T-helper 1 cell treated with Interleukin-12 subunit alpha and Interleukin-12 subunit beta and Interleukin-4 antibody, amounts not matched to agents 30 ng/mL and 1 ng/mL, for 36 hours (primary cell): ENCODE results near the gene ADGRG3. TPM values are rescaled to one million over a fixed set of nuclear protein-coding genes. Genes with fewer than 3 reads are reported as not detected.
"Not testable (repeated sequence)": the region's sequence is repeated elsewhere in the genome, so short reads cannot be mapped to it uniquely, and the experiment has no call there.

Experiments
- intact Hi-C: fragments of 100-400 bp; cut with micrococcal nuclease; formaldehyde crosslinking; loops from one replicate; pipeline ENCODE4 v1.15.1; 2024
- total RNA-seq: library from RNA; stranded (reverse); gene quantifications from 2 replicates; pipeline ENCODE4 v1.2.3, GENCODE V29; 2022

The ADGRG3 gene
- total RNA-seq, 1 donor from 2014 or later: not detected

DNA sequence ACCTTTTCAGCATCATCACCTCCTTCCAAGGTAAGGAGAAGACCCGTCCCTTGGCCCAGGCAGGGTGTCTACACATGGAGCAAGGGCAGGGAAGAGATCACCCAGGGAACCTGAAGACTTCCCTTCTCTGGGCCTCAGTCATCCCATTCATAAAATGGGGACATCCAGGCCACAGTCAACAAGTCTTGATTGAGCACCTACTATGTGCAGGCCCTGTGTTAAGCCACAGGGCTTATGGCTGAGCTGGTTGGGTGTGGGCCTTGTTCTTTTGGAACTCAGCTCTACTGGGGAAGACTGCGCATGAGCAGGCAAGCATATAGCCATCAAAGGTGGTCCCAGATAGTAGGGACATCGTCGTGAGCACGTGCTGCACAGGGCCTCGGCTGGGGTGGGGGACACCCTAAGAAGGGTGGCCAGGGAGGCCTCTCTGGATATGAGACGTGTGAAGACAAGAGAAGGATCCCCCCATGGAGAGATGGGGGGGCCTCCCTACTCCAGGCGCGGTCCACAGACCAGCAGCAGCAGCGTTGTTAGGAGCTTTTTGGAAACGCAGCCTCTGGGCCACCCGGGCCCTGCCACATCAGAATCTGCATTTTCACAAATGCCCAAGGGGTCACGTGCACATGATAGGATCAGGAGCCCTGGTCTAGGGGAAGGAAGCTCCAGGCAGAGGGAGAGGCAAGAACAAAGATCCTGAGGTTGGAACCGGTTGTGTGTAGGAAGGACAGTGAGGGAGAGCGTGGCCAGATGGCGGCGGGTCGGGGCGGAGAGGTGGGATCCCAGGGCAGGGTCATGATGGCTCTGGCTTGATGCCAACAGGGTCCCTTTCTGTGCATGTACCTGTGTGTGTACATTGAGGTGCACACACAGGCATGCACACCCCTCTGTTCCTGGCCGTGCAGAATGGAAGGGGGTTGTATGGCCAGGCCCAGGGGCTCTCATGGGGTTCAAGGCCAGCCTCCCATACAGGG is 5.9 kb upstream of the ADGRG3 start:
- intact Hi-C loops: no loop called here

DNA sequence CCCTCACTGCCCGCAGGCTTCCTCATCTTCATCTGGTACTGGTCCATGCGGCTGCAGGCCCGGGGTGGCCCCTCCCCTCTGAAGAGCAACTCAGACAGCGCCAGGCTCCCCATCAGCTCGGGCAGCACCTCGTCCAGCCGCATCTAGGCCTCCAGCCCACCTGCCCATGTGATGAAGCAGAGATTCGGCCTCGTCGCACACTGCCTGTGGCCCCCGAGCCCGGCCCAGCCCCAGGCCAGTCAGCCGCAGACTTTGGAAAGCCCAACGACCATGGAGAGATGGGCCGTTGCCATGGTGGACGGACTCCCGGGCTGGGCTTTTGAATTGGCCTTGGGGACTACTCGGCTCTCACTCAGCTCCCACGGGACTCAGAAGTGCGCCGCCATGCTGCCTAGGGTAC is 4.7 kb upstream of the ADGRG3 start:
- intact Hi-C loops: no loop called here

DNA sequence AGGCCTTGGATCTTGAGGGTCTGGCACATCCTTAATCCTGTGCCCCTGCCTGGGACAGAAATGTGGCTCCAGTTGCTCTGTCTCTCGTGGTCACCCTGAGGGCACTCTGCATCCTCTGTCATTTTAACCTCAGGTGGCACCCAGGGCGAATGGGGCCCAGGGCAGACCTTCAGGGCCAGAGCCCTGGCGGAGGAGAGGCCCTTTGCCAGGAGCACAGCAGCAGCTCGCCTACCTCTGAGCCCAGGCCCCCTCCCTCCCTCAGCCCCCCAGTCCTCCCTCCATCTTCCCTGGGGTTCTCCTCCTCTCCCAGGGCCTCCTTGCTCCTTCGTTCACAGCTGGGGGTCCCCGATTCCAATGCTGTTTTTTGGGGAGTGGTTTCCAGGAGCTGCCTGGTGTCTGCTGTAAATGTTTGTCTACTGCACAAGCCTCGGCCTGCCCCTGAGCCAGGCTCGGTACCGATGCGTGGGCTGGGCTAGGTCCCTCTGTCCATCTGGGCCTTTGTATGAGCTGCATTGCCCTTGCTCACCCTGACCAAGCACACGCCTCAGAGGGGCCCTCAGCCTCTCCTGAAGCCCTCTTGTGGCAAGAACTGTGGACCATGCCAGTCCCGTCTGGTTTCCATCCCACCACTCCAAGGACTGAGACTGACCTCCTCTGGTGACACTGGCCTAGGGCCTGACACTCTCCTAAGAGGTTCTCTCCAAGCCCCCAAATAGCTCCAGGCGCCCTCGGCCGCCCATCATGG is 4.0 kb upstream of the ADGRG3 start:
- intact Hi-C loops: no loop called here

DNA sequence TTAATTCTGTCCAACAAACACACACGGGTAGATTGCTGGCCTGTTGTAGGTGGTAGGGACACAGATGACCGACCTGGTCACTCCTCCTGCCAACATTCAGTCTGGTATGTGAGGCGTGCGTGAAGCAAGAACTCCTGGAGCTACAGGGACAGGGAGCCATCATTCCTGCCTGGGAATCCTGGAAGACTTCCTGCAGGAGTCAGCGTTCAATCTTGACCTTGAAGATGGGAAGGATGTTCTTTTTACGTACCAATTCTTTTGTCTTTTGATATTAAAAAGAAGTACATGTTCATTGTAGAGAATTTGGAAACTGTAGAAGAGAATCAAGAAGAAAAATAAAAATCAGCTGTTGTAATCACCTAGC is 3.5 kb upstream of the ADGRG3 start:
- intact Hi-C loops: no loop called here

DNA sequence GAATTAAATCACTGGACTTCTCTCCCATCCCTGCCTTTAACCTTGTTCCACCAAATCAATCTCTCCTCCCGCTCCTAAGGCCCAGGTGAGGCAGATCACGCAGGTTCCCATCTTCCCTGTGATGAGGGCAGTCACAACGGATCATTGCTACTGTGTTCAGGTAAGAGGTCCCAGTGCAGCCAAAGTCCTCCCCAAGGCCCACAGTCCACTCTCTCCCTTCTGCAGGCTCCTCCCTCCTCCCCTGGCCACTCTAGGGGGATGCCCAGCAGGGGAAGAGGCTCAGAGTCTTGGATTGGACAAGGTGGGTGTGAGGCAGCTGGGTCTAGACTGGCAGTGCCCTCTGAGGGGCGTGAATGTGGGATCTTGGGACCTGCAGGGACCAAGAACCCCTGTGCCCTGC is 2.6 kb upstream of the ADGRG3 start:
- intact Hi-C loops: no loop called here

DNA sequence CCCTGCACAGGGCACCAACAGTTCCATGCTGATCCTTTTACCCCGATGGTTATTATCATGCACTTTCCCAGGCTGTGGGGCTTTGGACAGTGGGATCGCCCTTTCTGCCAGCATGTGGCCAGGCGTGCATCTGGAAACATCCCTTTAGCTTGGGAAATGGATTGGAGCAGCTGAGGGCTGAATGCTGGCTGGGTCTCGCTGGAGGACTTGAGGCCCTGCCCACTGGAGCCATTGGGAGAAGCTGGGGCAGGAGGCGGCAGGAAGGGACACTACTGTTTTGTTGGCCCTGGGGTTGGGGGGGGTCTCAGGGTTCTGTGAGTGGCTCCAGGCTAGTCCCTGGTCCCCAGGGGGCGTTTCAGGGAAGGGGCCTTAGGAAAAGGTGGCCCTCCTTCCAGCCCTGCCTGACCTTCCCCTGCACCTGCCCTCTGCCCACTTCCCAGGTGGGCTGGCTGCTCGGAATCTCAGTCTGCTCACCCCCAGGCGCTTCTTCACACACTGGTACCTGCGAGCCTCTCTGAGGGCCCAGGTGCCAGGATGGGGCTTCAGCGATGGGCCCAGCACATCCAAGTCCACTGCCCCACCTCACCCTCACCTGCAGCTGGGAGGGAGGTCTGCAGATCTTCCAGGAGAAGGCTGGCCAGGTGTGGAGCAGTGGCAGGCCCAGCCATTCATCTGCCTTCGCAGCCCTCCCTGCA is 1.6 kb upstream of the ADGRG3 start:
- intact Hi-C loops: no loop called here

DNA sequence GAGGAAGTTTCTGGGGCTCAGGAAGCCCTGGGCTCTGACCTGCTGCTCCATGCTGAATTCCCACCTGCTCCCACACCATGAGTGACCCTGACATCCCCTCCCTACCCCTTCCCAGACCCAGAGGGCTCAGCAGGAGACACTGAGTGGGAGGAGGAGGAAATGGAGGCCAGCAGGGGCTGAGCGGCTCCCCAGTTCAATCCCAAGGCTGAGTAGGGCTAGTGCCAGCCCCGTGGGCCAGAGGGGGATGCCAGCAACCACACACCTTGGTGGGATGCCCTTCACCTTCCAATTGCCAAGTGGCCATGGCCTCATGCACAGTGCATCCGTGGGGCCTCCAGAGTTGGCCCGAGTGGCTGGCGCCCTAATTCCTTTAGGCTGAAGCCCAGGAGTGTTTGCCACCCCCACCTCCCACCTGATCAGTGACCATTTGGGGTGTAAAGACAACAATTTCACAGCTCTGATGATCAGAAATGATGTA is 1.0 kb upstream of the ADGRG3 start:
- intact Hi-C loops: no loop called here

DNA sequence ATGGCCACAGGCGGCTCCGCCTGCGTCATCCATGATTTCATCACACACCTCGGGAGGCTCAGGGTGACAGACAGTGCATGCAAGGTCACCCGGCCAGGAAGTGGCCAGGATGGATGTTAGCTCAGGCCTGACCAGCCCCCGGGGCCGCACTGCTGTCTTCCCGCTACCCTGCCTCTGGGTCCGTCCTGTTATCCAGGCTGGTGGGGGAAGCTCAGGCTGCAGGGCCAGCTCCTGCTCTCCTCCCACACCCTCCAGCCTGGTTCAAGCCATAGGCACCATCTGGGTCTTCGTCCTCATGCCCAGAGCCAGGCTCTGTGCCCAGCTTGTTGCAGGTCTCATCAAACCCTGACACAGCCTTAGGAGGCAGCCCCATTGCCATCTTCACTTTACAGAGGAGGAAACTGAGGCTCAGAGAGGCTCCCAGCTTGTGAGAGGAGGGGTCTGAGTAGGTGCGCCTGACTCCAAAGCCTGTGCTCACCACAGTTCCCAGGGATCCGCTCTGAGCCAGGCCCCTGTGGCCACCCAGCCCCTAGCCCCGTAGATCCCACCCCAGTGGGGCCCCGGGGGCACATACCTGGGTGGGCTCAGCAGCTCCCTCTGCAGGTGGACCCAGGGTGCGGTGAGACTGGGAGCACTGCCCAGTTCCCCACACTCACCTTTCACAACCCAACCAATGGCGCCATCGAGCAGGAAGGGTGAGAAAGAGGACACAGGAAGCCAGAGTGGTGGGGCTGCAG is 412 bp upstream of the ADGRG3 start:
- intact Hi-C loops: no loop called here

DNA sequence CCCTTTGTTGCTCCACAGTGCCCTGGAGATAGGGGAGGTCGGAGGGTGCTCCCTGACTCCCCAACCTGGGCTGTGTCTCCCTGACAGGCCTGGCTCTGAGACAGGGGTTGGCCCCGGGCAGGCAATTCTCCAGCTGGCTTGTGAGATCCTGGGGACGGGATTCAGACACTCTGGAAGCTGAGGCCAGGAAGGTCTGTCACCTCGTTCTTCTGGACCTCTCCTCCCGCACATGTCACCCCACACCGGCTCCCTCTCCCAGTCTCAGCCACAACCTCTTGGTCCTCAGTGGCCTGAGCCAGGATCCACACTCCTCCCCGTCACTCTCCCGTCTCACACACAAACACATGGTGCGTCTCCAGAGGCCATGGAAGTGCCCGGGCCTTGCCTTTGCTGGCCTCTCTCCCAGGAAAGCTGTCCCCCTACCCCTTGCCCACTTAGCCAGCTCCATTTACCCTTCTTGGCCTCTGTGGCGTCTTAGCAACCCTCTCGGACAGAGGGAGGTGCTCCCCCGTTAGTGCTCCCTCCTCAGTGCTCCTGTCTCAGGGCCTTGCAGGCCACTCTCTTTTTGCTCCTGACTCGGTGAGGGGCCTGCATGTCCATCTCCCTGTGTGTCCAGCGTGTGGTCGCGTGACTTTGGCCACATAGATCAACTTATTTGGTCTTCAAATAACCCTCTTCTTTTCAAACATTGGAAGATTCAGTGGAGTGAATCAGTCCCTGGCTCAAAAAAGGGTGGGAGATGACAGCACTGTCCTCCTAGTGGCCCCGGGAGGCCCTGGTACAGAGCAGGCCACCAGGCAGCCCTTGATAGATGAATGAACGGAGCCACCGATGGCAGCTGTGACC is 747 bp downstream of the ADGRG3 start:
- intact Hi-C loops: no loop called here

DNA sequence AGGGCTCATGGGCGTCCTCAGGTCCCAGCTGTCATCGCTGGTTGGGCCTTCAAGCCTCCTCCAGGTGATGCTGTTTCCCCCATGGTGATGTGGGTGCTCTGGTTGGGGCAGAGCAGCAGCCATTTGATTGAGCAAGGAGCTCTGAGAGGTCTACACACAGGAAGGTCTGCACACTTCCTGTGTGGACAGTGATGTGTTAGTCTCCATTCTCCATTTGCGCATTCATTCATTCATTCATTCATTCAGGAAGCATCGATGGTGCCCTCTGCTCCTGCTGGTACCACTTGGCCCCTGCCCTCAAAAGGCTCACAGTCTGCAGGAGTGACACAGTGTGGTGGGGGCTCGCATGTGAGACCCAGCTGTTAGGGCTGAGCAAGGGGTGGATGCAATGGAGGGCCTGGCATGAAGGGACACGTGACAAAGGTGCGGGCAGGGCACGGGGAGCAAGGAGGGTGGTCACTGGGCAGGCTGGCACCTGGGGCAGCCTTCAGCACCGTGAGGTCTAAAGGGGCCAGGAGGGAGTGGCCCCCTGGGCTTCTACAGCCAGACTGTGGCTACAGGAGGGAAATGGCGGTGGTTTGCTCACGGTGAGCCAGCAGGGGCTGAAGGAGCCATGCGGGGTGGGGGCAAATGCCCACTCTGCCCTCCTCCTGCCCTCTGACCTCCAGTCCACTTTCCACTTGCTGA is 1.5 kb downstream of the ADGRG3 start:
- intact Hi-C loops: no loop called here

DNA sequence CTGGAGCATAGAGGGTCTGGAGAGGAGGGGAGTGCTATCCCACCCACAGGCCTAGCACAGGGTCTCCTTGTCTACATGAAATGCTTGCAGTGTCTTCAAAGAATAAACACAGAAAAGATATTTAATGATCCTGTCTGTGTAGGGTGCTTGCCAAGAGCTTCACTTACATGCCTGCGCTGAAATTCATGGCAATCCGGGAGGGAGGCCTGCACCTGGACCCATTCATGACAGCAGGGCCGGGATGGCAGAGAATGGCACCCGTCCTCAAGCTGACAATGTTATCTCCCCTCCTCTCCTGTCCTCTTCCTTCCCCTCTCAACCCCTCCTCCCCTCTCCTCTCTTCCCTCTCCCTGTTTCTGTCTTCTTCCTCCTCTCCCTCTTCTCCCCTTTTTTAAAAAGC is 2.1 kb downstream of the ADGRG3 start:
- intact Hi-C loops: no loop called here

DNA sequence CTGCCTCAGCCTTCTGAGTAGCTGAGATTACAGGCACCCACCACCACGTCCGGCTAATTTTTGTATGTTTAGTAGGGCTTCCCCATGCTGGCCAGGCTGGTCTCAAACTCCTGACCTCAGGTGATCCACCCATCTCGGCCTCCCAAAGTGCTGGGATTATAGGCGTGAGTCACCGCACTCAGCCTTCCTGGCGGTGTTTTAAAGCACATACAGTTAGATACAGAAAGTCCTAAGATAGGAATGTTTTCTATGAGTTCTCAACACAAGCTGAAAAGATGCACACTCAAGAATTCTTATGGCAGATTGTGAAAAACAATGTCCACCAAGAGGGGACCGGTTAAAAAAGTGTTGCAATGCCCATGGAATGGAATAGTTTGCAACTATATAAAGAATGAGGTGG is 3.3 kb downstream of the ADGRG3 start:
- intact Hi-C loops: not testable (repeated sequence)

DNA sequence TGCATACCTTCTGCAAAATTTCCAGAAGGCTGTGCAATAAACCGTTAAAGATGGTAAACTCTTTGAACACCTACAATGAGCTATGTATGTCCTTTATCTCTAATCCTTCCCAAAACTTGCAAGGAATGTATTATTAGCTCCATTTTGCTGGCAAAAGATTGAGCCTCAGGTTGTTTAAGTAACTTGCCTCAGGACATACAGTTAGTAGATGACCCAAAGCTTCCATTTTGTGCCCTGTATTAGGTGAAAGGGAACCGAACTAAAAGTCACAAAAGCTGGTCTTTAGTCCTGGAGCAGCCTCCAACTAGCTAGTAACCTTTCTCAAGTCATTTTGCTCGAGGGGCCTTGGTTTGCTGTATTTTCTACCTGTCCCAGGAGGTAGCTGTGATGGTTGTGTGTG is 4.3 kb downstream of the ADGRG3 start:
- intact Hi-C loops: no loop called here

DNA sequence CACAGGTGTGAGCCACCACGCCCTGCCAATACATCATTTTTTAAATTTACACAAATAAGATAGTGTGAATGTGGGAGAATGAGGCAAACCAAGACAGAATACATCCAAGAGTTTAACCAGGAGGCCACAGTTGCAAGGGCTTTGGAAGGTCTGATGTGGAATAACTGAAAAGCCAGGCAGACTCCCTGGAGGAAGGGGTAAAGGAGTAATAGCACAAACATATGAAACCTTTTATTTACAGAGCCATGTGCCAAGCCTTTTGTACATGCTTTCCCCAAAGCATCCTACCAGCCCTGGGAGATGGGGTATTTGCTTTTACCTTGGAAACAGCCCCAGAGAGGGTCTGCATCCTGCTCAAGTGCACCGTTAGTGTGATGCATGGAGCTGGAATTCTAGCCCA is 4.7 kb downstream of the ADGRG3 start:
- intact Hi-C loops: no loop called here

DNA sequence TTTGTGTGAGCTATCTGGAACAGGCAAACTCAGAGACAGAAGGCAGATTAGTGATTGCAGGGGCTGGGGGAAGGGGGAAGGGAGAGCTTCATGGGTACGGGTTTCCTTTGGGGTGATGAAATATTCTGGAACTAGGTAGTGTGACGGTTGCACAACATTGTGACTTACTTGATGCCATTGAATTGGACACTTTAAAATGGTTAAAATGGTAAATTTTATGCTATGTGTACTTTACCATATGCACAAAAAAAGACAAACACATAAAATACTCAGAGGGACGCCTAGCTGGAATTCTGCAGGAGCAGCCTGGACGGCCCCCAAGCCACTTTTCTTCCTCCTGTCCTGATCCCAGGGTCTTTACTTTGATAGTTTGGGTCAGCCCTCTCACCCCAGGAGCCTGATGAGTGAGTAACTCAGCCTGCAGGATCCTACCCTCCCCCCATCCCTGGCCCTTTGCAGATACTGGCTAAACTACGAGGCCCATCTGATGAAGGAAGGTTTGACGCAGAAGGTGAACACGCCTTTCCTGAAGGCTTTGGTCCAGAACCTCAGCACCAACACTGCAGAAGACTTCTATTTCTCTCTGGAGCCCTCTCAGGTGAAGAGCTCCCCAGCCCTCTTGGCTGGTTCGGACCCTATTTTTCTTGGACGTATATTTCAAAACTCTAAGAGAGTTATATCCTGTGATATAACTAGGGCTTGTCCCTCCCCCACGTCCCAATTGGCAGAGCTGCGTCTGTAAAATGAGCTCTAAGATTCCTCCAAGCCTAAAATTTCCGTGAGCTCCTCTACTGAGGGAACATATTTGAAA is 7.8 kb downstream of the ADGRG3 start:
- intact Hi-C loops: no loop called here

DNA sequence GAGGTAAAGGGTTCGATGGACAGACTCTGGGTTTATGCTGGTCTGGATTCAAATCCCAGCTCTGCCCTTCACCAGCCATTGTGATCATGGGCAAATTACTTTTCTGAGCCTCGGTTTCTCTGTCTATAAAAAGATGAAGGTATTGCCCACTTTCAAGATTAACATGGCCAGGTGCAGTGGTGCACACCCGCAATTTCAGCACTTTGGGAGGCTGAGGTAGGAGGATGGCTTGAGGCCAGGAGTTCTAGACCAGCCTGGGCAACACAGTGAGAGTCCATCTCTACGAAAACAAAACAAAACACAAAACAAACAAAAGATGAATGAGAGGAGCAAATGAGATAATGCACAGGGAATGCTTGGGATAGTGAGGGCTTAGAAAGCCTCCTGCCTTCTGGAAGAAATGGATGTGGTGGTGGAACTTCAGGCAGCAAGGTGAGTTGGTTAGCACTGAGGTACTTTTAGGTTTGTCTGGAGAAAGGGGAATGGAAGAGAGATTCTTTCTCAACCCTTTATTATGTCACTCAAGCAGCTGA is 8.5 kb downstream of the ADGRG3 start:
- intact Hi-C loops: no loop called here

DNA sequence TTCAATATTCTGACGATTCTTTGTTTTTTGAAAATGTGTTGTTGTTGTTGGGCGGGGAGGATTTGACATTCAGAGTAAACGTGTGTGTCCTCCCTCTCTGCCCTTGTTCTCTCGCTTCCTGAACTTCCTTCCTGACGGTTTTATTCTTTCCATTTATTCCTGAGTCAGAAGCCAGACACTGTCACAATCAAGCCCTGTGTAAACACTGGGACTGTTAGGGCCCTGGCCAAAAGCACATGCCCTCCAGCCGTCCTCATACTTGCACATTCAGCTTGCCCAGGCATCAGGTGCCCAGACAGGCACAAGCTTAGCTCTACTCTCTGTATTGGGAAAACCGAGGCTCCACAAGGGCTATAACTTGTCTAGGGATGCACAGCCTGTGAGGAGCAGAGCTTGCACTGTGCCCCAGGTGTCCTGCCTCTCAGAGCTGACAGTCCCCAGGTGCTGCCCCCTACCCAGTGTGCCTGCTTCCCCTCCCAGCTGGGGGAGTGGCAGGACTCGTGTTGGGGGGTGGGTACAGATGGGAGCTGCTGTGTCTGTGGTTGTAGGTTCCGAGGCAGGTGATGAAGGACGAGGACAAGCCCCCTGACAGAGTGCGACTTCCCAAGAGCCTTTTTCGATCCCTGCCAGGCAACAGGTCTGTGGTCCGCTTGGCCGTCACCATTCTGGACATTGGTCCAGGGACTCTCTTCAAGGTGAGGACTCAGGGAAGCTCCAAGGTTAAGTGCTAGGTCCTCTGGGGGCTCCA is 9.7 kb downstream of the ADGRG3 start:
- intact Hi-C loops: no loop called here

DNA sequence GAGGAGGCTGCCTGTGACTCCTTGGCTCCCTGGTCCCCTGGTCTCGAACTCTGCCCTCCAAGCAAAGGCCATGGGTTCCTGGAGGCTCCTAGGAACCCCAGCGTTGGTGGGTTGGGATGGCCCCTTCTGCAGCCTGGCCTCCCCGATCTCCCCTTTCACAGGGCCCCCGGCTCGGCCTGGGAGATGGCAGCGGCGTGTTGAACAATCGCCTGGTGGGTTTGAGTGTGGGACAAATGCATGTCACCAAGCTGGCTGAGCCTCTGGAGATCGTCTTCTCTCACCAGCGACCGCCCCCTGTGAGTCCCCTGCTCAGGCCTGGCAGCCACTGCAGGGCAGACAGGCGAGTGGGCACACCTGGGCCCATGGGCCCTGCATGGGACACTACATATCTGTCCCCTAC is 10.9 kb downstream of the ADGRG3 start:
- intact Hi-C loops: no loop called here
